ENCODE measurements around the gene HGF. TPM values are rescaled to one million over a fixed set of nuclear protein-coding genes. Genes with fewer than 3 reads are reported as not detected.
"Not testable (repeated sequence)": the region's sequence is repeated elsewhere in the genome, so short reads cannot be mapped to it uniquely, and the experiment has no call there.

HGF gene
- total RNA-seq = 0.44 and 0.54 TPM in 2 replicates

DNA sequence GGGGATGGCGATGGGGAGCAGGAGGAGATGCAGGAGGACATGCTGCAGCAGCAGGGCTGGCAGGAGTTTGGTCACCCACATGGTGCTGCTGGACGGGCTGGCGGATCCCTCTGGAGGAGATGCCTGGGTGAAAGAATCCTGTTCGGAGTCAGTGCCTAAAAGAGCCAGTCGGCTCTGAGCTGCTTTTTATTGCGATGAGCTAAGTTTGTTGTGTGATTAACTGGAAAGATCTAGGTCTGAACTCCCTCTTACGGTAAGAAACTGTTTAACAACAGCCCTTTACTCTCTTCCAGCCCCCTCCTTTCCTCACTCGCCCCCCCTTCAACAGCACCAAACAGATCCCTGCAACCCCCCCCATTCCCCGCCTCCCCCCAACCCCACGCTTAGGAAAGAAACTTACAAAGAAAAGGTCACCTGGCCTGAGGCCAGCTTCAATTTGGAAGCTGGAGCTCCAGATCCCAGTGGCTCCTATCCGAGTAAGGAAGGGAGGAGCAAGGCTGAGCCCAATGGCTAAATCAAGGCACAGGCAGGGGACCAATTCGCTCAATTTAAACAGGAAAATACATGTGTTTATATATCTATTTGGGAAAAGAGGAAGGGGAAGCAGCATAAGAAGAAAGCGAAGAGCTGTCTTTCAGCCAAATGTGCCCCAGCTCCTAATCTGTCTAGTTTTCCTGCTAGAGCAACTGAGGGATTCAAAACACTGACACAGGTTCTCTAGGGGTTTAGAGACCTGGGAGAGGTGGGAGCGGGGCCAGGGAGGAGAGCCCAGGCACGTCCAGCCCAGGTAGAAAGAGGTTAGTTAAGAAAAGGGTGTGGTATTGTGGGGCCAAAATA lies at the start of gene HGF:
Gene HGF, minus strand, starts transcription at position 157 of the 837 bp plus-strand sequence. Its CDS starts 76 bp downstream, at position 81.
- intact Hi-C loops (cut with micrococcal nuclease) = no loop called here

DNA sequence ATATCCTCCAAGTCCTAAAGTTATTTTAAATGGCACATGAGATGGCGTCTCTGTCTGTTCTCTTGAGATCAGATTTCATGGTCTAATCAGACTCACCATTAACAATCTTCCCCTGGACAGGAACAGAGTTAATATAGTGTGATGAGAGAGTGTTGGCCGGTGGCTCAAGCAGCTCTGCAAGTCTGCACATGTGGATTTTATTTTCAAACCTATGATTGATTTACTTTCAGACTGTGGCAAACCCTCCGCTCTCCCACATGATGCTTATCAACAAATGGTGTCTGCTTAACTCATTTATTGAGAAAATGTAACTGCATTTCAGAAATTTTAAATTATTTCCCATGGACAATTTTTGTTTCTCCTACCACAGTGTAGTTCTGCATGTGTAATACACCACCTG lies 46.5 kb upstream of the HGF start:
- intact Hi-C loops (cut with micrococcal nuclease) = no loop called here

DNA sequence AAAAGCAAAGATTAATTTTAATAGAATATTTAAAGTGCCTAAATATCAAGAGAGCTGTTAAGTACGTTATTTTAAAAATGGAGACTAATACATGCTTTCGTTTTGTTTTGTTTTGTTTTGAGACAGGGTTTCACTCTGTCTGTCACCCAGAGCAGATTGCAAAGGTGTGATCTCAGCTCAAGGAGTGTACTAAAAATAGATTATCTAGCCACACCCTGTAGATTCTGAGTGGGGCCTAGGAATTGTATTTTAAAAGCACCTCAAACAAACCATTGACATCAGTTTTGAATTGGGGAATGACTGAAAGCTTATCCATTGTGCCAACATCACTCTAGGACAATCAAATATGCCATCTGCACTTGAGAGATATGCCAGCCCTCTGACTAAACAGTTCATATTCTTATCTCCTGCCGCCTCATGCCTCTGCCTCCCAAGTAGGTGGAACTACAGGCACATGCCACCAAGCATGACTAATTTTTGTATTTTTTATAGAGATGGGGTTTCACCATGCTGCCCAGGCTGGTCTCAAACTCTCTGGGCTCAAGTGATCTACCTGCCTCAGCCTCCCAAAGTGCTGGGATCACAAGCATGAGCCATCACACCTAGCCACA lies 43.1 kb upstream of the HGF start:
- intact Hi-C loops (cut with micrococcal nuclease) = not testable (repeated sequence)

DNA sequence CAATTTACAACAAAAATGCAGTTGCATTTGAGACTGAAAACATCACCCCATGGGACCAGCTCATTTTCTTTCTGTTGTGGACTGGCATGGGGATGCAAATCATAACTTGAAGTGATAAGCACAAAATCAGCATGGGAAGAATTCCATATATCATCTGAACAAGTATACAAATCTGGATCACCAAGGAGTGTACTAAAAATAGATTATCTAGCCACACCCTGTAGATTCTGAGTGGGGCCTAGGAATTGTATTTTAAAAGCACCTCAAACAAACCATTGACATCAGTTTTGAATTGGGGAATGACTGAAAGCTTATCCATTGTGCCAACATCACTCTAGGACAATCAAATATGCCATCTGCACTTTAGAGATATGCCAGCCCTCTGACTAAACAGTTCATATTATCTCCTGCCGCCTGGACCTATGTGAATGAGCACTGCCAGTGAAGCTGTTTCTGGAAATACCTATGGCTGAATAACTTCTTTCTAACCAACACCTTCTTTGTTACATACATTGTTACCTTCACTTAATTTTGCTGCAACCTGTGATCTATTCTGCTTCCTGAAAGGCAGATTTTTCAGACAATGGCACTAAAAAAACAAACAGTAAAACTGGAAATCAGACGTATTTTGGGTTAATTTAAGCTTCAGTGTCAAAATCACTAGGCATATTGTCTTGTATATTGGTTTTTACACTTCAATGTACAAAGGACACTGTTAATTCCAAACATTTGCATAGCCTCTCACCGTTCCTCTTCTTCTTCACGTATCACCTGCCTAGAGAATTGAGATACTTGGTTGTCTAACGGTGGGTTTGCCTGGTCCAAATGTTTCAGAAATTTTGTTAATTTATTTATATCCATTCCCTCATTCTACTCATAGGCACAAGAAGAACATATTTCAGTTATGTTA lies 42.4 kb upstream of the HGF start:
- intact Hi-C loops (cut with micrococcal nuclease) = no loop called here

DNA sequence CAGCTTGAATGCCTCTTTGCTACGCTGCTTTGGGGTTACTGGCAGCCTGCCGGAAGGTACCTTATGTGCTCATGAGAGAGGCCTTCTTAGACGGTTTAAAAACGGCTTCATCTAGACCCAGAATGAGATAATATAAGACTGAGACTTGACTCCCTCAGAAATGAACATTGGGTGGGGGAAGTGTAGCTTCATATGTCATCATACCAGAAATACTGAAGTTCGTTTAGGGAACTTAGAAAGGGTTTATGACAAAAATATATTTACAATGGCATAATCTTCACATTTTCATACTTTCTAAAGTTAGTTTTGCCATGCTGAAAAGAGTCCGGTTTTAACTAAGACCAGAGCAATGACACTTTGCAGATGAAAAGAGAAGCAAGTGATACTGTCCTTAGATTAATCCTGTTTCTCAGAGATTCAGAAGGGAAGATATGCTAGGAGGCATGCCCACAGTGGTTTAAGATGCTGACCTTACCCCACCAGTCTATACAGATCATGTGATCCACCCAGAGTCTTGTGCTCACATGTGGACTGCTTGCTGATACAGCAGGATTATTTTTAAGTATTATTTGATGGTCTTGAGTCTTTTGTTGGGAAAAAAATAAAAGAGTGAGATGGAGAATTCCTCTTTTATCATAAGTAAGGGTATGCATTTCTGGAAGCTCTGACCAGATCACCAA lies 40.8 kb upstream of the HGF start:
- intact Hi-C loops (cut with micrococcal nuclease) = no loop called here

DNA sequence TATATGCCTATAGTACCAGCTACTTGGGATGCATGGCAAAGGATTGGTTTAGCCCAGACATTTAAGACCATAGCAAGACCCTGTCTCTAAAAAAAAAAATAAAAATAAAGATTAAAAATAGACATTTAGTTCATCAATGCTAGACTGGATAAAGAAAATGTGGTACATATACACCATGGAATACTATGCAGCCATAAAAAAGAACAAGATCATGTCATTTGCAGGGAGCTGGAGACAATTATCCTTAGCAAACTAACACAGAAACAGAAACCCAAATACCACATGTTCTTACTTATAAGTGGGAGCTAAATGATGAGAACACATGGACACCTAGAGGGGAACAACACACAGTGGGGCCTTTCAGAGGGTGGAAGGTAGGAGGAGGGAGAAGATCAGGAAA lies 38.5 kb upstream of the HGF start:
- intact Hi-C loops (cut with micrococcal nuclease) = not testable (repeated sequence)

DNA sequence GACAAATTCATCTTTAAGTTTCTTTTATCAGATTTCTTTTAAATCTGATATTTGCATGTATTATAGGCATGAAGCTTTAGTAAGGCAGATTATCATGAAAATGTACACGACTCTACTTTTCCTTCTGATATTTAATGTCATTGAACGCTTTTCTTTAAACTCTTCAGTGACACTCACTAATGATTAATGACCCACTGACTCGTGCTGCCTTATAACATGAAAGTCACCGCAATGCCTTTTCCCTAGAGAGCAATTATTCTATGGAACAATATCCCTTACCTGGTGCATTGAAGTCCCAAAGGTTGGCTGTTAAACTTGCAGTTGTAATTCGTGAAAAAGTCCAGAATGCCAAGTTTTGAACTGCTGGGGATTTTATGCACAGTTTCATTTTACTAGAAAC lies 33.4 kb upstream of the HGF start:
- intact Hi-C loops (cut with micrococcal nuclease) = no loop called here

DNA sequence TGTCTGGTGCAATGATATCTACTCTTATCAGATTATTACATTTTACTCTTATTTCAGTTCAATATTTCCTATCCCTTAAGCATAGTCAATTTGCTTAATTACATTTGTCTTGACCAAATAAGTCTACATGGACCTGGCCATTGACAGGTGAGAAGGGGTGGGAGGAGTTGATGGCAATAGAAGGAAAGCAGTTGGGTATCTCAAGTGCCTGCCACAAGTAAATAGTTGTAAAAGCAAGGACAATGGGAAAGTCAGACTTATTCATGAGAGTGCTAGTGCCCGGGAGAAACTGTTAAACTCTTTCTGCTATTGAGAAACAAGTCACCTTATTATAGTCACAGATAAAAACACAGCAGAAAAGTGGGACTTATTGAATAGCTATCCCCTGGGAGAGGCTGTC lies 32.4 kb upstream of the HGF start:
- intact Hi-C loops (cut with micrococcal nuclease) = no loop called here

DNA sequence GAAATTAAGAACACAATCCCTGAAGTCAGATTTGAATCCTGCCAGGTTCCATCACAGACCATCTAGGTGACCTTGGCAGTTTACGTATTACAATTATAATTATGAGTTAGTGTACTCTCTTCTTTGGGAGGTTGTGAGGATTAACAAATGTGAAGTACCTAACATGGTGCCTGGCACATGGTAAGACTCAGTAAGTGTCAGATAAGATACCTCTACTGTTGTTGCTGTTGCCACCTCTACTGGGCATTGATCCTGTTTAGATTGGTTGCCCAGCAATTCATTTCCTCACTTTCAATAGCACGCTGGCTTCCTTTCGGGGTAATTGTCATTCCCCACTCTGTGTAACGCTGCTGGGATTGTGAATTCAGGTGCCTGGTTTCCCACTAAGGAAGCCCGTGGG lies 31.7 kb upstream of the HGF start:
- intact Hi-C loops (cut with micrococcal nuclease) = no loop called here

DNA sequence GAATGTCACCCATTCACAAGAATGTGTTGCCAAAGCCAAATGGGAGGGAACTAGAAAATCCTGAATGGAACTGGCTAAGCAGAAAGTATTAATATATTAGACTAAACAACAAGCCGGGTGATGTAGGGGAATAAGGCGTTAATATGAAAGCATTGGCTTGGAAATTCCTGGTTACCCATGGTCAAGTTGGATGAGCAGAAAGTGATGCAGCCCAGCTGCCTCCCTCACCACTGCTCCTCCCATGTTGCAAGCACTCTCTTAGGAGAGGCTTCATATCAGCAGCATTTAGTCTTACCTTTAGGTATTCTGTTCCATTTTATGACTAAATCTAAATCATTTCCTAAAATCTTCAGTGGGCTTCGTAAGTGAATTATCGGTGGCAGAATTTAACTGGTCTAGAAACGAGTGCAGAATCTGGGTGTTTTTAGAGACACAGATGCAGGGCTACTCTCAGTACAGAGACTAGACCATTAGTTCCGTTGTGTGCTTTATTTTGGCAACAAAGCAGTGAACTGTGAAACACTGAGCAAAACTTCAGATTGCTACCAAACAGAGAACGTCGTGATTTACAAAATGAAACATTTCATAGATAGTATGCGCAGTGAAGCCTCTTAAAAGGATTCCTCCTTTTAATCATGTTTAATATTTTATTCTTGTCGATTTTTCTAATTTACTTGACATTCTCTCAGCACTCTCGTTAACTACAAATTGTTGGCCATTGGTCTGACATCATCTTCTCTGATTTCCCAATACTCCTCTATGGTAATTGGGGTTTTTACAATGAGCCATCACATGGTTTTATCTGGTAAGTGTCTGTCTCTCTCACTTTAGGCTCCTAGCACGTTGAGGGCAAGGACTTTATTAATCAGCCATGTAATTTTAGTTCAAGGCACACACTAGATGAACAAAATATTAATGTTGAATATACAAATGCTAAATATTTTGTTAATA lies 22.0 kb upstream of the HGF start:
- intact Hi-C loops (cut with micrococcal nuclease) = no loop called here

DNA sequence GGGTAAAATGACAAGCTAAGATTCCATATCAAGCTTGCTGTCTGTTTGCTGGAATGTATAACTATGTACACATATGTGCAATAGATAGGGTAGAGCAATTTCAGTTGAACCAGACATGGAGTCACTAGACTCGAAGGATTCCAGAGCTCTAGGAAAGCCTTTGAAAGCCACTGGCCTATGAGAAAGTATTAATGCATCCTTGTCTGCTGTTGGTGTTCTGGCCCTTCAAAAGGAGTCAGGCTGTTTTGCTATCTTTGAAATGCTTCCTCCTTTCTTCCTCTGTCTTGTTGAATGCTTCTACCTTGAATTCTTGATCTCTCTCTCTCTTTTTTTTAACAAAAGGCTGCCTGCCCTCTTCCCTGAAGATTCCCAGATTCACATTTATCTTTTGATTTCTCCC lies 20.8 kb upstream of the HGF start:
- intact Hi-C loops (cut with micrococcal nuclease) = no loop called here

DNA sequence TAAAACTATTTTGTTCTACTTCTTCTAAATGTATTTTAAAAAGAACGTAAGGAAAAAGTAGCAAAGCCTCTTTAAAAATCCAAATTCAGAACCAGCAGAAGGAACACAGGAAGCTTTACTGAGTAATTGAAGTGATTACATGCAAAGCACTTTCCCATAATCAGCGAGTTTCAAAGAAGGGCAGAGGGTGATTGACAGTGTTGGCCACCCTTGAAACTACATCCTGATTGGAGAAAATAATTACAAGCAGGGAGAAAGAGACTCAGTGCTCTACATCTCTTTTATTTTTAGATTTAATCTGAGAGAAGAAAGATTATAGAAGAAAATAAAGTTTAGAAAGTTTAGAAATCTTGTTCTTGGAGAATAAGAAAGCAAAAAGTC lies 20.3 kb upstream of the HGF start:
- intact Hi-C loops (cut with micrococcal nuclease) = no loop called here

DNA sequence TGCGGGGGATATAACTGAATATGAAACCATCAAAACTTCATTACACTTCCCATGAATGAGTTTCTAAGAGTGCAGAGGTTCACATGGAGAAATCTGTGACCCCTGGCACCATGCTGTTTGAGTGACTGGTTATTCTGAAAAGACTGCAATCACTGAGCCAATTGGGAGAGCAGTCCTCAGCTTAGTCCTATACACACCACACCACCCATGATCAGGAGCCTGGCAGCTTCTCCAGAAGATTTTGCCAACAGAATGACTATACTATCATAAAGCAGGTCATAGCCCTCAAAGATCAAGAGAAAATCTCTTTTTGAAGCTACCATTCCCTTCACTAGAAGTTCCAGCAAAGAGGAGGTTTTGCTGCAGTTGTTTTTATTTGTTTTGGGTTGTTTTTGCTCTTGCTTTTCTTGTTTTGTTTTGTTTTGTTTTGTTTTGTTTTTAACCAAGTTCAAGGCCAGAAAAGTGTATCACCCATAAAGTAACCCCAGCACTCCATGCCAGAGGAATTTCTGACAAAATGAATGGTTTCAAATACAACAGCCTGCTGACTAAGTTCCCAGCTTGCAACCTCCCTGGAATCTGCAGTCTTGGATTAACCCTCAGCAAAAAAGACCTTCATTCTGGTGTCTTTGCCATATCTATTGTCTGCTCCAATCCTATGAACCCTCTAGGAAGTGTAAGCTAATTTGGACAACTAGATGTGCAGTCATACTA lies 19.7 kb upstream of the HGF start:
- intact Hi-C loops (cut with micrococcal nuclease) = no loop called here

DNA sequence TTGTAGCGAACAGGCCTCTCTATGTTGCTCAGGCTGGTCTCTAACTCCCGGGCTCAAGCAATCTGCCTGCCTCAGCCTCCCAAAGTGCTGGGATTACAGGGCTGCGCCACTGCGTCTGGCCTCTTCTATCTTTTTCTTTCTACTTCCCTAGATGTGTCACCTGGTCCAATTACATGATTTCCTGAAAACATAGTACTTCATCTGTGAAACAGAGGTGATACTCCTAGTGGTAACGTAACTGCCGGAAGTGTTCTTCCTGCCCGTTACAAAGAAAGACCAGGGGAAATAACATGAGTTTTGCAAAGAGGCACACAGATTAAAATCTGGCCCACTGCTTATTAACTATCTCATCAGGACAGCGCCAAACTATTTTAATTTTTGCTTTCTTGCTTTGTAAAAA lies 18.4 kb upstream of the HGF start:
- intact Hi-C loops (cut with micrococcal nuclease) = no loop called here

DNA sequence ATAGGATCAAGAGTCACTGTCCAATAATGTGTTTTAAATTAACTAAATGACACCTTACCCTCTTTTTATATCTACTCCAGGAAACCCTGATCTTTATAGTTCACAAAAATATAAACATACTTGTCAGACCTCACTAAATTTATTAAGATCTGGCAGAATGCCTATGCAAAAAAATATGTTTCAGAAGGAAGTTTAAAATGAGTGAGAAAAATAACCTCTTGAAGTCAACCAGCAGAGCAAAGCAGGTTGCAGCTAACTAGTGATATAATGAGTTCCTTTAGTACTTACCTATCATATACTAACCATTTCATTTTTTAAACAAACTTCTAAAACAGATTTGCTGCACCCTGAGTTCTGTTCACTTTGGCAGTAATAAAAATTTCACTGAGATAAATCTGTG lies 14.0 kb upstream of the HGF start:
- intact Hi-C loops (cut with micrococcal nuclease) = no loop called here

DNA sequence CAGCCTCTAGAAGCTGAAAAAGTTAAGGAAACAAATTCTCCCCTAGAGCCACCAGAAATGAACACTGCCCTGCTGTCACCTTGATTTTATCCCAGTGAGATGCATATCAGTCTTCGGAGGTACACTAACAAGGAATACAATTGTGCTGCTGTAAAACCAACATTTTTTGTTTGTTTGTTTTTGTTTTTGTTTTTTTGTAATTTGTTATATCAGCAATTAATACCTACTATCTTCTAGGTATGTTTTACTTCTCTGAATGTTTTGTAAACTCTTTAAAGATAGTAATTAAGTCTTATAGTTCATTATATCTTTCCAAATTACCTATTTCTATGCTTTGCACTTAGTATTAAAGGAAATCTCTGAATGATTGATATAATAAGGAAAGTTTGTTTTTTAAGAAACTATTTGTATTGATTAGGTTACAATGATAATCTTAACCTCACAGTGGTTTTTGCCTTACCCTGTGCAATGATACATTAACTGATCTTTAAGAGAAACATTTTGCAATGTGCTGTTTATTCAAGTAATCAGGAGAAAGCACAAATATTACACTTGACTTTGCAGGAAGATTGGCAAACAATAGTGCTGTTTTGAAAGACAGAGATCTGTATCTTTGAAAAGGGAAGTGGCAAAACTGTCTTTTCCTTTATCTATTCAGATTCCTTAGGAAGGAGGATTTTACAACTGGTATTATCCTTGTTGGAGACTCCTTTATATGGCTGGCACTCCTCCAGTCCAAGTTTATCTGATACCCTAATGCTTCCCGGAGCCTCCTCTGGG lies 11.3 kb upstream of the HGF start:
- intact Hi-C loops (cut with micrococcal nuclease) = no loop called here

DNA sequence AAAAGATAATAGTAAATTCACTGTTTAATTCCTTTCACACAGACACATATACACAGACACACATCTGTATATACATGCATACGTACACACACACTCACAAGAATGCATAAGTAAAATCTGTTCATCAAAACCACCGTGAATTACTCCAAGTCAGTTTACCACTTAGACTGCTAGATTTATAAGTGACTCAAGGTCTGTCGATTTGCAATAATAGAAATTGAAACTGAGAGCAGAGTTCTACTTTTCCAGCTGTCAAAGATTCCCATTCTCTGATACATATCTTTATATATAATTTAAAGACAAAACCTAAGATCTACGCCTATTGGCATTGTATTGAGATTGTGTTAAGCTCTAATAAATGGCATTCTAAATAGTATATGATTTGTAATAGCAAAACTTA lies 9.9 kb upstream of the HGF start:
- intact Hi-C loops (cut with micrococcal nuclease) = no loop called here

DNA sequence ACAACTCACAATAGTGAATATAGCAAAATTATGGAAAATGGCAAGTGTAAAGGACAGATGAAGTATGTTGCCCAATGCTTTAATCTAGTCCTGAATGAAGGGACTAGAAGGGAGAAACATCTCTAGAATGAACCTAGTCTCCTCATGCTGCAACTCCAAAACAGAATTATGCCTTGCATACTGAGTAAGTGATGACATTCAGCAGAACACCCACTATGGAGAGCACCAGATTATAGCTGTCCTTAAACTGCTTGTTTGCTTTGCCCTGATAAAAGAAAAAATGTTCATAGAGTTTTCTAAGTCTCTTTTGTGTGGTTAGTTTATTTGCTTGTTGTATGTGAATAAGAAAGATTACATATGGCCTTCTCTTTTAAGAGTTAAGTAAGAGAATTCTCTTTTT lies 7.8 kb upstream of the HGF start:
- intact Hi-C loops (cut with micrococcal nuclease) = no loop called here

All from T-helper 1 cell treated with Interleukin-12 subunit alpha and Interleukin-12 subunit beta and Interleukin-4 antibody, amounts not matched to agents 30 ng/mL and 1 ng/mL, for 36 hours (primary cell).